Activated CD4-positive, alpha-beta T cell treated with anti-CD3 and anti-CD28 coated beads, Interleukin-10, Interleukin-2, amounts not matched to agents 100 ng/mL and 50 ng/mL, durations not matched to agents 16 hours and 8 hours (primary cell): ENCODE data around the gene MAGI3.

ENCODE experiments used
- DNase-seq: peaks from one replicate; pipeline ENCODE4 v3.0.0-alpha.2; 2020

The MAGI3 gene

GRCh38 chr1:113662101-113662500 is 271.8 kb downstream of the MAGI3 start:
- DNase-seq = no peak

- DNase-seq = no peak
Observed at GRCh38 chr1:113663165-113663951, 273.0 kb downstream of the MAGI3 start.

- no peak for DNase-seq
Observed at GRCh38 chr1:113665071-113665470, 274.8 kb downstream of the MAGI3 start.

- no peak for DNase-seq
Observed at GRCh38 chr1:113666126-113666525, 275.8 kb downstream of the MAGI3 start.

GRCh38 chr1:113669988-113670387 is 279.7 kb downstream of the MAGI3 start:
- DNase-seq = no peak

GRCh38 chr1:113670650-113671049 is 280.3 kb downstream of the MAGI3 start:
- no peak for DNase-seq

- DNase-seq = no peak
Observed at GRCh38 chr1:113672491-113672890, 282.2 kb downstream of the MAGI3 start.

- peak; percentile 35 for DNase-seq
Observed at GRCh38 chr1:113674591-113674990, 284.3 kb downstream of the MAGI3 start.

GRCh38 chr1:113675302-113675701 is 285.0 kb downstream of the MAGI3 start:
- peak; percentile 53 for DNase-seq

GRCh38 chr1:113676524-113676923 is 286.2 kb downstream of the MAGI3 start:
- DNase-seq = no peak

GRCh38 chr1:113677250-113678158 is 287.2 kb downstream of the MAGI3 start:
- DNase-seq = peak; percentile 45

- DNase-seq = no peak
Observed at GRCh38 chr1:113678159-113678469, 287.8 kb downstream of the MAGI3 start.

GRCh38 chr1:113681596-113682337 is 291.5 kb downstream of the MAGI3 start:
- no peak for DNase-seq

GRCh38 chr1:113683384-113684152 is 293.3 kb downstream of the MAGI3 start:
- no peak for DNase-seq

- DNase-seq = no peak
Observed at GRCh38 chr1:113684153-113684541, 293.8 kb downstream of the MAGI3 start.

GRCh38 chr1:113686891-113687618 is 296.7 kb downstream of the MAGI3 start:
- no peak for DNase-seq

GRCh38 chr1:113691184-113691583 is 300.9 kb downstream of the MAGI3 start:
- no peak for DNase-seq

- no peak for DNase-seq
Observed at GRCh38 chr1:113692342-113692741, 302.0 kb downstream of the MAGI3 start.

GRCh38 chr1:113692824-113693431 is 302.6 kb downstream of the MAGI3 start:
- no peak for DNase-seq

GRCh38 chr1:113694910-113695309 is 304.6 kb downstream of the MAGI3 start:
- no peak for DNase-seq

- DNase-seq = no peak
Observed at GRCh38 chr1:113701429-113701828, 311.1 kb downstream of the MAGI3 start.
